ENCODE data around the gene DHRS7C. TPM values are rescaled to one million over a fixed set of nuclear protein-coding genes. Genes with fewer than 3 reads are reported as not detected.
"Not testable (repeated sequence)": the region's sequence is repeated elsewhere in the genome, so short reads cannot be mapped to it uniquely, and the experiment has no call there.

Gene DHRS7C
- polyA plus RNA-seq, 2 donors: 0.05 TPM; not detected in 1

DNA sequence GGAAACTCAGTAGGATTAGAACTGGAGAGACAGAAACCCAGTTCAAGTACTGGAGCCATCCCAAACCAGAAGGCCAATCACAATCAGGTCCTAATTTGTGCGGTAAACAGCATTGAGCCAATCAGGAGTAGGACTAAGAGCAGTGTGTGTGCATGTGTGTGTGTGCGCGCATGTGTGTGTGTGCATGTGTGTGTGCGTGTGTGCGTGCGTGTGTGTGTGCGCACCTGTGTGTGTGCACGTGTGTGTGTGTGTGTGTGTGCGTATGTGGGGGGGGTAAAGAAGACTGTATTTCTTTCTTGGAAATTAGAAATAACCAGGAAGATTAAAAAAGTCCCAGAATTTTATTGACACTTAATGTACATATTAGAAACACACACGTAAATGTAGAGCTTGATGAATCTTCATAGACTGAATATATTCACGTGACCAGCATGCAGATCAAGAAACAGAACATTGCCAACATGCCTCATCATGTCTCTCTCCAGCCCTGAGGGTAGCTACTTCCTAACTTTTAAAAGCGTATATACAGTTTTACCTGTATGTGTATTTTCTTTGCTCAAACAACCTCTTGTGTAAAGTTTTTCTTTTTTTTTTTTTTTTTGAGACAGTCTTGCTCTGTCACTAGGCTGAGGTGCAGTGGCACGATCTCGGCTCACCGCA is 919 bp upstream of the DHRS7C start:
- WGBS, 2 donors: 80 to 86% methylated on average over 15 of the region's 15 CpGs
- Histone ChIP-seq H3K4me3 (ENCODE audit: low read depth in 1 of 2, low read length in 2 of 2) (no peak overlapping the region), H3K27me3 (ENCODE audit: control insufficient read depth in 1 of 2, insufficient read depth in 2 of 2, low read length in 2 of 2) (no peaks in the 10 kb centered on the region), H3K9me3 (ENCODE audit: control insufficient read depth in 2 of 2, insufficient read depth in 1 of 2, low read depth in 1 of 2, low read length in 1 of 2) (no peaks in the 10 kb centered on the region), H3K36me3 (ENCODE audit: control insufficient read depth in 2 of 2, insufficient read depth in 2 of 2, low read length in 1 of 2) (no peaks in the 10 kb centered on the region), H3K4me1 (ENCODE audit: control insufficient read depth in 2 of 2, insufficient read depth in 2 of 2, low read length in 1 of 2) (no peaks in the 10 kb centered on the region), H3K27ac (ENCODE audit: low read depth in 2 of 2, low read length in 1 of 2) (no peak overlapping the region)

DNA sequence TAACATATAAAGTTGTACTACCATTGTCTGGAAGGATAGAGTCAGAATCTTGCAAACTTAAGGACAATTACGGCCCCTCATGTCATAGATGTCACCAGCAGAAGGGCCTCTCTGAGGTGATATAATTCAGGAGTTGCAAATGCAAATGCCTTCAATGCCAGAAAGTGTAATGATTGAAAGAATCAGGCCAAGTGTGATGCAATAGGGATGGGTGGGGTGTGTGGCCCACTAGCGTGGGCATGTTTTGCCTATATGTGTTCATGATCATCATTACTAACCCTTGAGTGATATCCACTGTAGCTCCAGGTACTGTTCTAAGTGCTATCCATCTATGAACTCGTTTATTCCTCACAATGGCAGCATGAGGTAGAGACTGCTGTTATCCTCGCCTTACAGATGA is 1.1 kb downstream of the DHRS7C start:
- no peak overlapping the region for H3K4me3 ChIP-seq (ENCODE audit: low read depth in 1 of 2, low read length in 2 of 2)
- WGBS, 2 donors: 61 to 75% methylated on average over 4 of the region's 4 CpGs

DNA sequence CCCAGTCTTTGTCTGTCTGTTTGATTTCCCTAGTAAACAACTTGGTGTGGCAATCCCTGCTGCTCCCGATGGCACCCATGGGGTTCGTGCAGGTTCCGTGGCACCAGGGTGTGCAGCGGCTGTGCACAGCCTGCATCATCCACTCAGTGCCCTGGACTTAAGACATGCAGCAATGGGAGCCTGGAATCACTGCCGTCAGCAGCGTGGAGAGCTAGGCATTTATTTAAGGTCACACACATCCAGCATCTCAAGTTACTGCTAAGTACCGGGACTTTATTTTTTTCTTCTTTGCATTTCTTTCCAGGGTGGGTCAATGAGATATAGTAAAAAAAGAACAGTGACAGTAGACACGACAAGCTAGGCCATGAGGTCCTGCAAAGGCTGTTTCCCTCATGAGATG is 2.8 kb downstream of the DHRS7C start:
- 77 to 81% methylated on average over 8 of the region's 8 CpGs for WGBS, 2 donors
- Histone ChIP-seq H3K27ac (ENCODE audit: low read depth in 2 of 2, low read length in 1 of 2) (no peak overlapping the region), H3K4me1 (ENCODE audit: control insufficient read depth in 2 of 2, insufficient read depth in 2 of 2, low read length in 1 of 2) (no peaks in the 10 kb centered on the region), H3K27me3 (ENCODE audit: control insufficient read depth in 1 of 2, insufficient read depth in 2 of 2, low read length in 2 of 2) (no peaks in the 10 kb centered on the region), H3K36me3 (ENCODE audit: control insufficient read depth in 2 of 2, insufficient read depth in 2 of 2, low read length in 1 of 2) (no peaks in the 10 kb centered on the region), H3K4me3 (ENCODE audit: low read depth in 1 of 2, low read length in 2 of 2) (no peak overlapping the region), H3K9me3 (ENCODE audit: control insufficient read depth in 2 of 2, insufficient read depth in 1 of 2, low read depth in 1 of 2, low read length in 1 of 2) (no peaks in the 10 kb centered on the region)

More for the DNA sequence above, 1.1 kb downstream of the DHRS7C start:
- Histone ChIP-seq H3K9me3 (ENCODE audit: control insufficient read depth in 2 of 2, insufficient read depth in 1 of 2, low read depth in 1 of 2, low read length in 1 of 2) (no peaks in the 10 kb centered on the region), H3K27ac (ENCODE audit: low read depth in 2 of 2, low read length in 1 of 2) (no peak overlapping the region), H3K27me3 (ENCODE audit: control insufficient read depth in 1 of 2, insufficient read depth in 2 of 2, low read length in 2 of 2) (no peaks in the 10 kb centered on the region), H3K36me3 (ENCODE audit: control insufficient read depth in 2 of 2, insufficient read depth in 2 of 2, low read length in 1 of 2) (no peaks in the 10 kb centered on the region), H3K4me1 (ENCODE audit: control insufficient read depth in 2 of 2, insufficient read depth in 2 of 2, low read length in 1 of 2) (no peaks in the 10 kb centered on the region)

DNA sequence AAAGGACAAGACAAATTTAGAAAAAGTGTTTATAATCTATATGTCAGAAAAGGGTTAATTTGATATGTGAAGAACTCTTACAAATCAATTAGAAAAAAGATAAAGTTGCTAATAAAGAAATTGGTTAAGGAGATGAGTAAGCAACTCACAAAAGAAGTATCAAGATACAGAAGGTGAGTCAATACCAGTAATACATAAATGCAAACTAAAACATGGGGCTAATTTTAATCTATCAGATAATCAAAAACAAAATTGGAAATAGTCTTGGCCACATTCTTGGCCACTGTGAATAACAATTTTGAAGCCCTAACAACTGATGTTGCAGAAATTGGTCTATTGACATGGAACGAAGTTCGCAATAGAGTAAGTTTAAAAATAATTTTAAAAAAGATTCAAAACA is 6.8 kb downstream of the DHRS7C start:
- 96% methylated on average over 2 of the region's 2 CpGs for WGBS, 2 donors
- no peak overlapping the region for H3K4me3 ChIP-seq (ENCODE audit: low read depth in 1 of 2, low read length in 2 of 2)
- no peak overlapping the region for H3K27ac ChIP-seq (ENCODE audit: low read depth in 2 of 2, low read length in 1 of 2)
- no peaks in the 10 kb centered on the region for H3K4me1 ChIP-seq (ENCODE audit: control insufficient read depth in 2 of 2, insufficient read depth in 2 of 2, low read length in 1 of 2)
- no peaks in the 10 kb centered on the region for H3K9me3 ChIP-seq (ENCODE audit: control insufficient read depth in 2 of 2, insufficient read depth in 1 of 2, low read depth in 1 of 2, low read length in 1 of 2)
- no peaks in the 10 kb centered on the region for H3K36me3 ChIP-seq (ENCODE audit: control insufficient read depth in 2 of 2, insufficient read depth in 2 of 2, low read length in 1 of 2)
- H3K27me3 ChIP-seq (ENCODE audit: control insufficient read depth in 1 of 2, insufficient read depth in 2 of 2, low read length in 2 of 2): no peaks in the 10 kb centered on the region

DNA sequence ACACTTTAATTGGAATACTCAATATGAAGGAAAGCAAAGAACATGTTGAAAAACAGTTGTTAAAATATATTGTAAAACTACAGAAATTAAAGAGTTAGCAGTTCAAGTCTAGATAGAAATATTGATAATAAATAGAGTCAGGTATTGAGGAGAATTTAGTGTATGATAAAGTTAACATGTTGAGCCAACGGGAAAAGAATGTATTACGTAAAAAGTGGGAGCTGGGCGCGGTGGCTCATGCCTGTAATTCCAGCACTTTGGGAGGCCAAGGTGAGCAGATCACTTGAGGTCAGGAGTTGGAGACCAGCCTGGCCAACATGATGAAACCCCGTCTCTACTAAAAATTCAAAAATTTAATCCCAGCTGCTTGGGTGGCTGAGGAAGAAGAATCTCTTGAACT is 7.9 kb downstream of the DHRS7C start:
- H3K27me3 ChIP-seq (ENCODE audit: control insufficient read depth in 1 of 2, insufficient read depth in 2 of 2, low read length in 2 of 2); H3K36me3 ChIP-seq (ENCODE audit: control insufficient read depth in 2 of 2, insufficient read depth in 2 of 2, low read length in 1 of 2); H3K9me3 ChIP-seq (ENCODE audit: control insufficient read depth in 2 of 2, insufficient read depth in 1 of 2, low read depth in 1 of 2, low read length in 1 of 2); H3K4me3 ChIP-seq (ENCODE audit: low read depth in 1 of 2, low read length in 2 of 2); H3K4me1 ChIP-seq (ENCODE audit: control insufficient read depth in 2 of 2, insufficient read depth in 2 of 2, low read length in 1 of 2); H3K27ac ChIP-seq (ENCODE audit: low read depth in 2 of 2, low read length in 1 of 2): not testable (repeated sequence)
- WGBS, 2 donors: 90 to 91% methylated on average over 5 of the region's 5 CpGs

DNA sequence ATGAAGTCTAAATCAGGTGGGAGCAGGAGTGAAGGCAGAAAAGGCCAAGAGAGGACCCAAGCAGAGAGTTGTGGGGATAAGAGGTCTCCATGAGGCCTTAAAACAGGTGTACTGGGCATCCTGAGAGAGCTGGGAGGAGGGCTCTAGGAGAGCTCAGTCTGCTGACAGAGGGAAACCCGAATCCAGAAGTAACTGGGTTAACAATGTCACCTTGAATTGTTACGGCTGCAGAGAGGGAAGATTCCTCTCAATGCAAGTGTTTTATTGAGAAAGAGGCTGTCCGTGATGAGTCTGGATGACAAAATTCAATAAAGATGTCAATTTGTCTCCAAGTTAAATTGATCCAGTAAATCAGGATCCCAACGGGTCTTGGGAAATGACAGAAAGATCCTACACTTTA is 8.3 kb downstream of the DHRS7C start:
- WGBS, 2 donors: 70 to 72% methylated on average over 4 of the region's 4 CpGs

DNA sequence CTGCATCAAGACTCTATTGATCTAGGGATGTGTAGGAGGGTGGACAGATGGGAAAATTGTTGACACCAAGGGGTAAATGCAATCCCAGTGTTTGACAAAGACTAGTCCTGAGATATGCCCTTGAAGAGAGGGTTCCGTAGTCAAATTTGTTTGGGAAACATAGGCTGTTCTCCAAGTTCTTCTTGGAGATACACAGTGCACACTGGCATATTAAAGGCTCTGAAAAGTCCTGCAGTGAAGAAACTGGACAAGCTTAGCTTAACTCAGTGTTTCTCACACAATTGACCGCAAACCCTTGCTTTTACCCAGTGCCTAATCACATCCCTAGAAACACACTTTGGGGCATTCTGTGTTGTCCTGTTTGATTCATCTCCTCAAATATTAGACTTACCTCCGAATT is 10.8 kb downstream of the DHRS7C start:
- Histone ChIP-seq H3K27ac (ENCODE audit: low read depth in 2 of 2, low read length in 1 of 2) (no peak overlapping the region), H3K9me3 (ENCODE audit: control insufficient read depth in 2 of 2, insufficient read depth in 1 of 2, low read depth in 1 of 2, low read length in 1 of 2) (no peaks in the 10 kb centered on the region), H3K27me3 (ENCODE audit: control insufficient read depth in 1 of 2, insufficient read depth in 2 of 2, low read length in 2 of 2) (no peaks in the 10 kb centered on the region), H3K4me3 (ENCODE audit: low read depth in 1 of 2, low read length in 2 of 2) (no peak overlapping the region), H3K36me3 (ENCODE audit: control insufficient read depth in 2 of 2, insufficient read depth in 2 of 2, low read length in 1 of 2) (no peaks in the 10 kb centered on the region), H3K4me1 (ENCODE audit: control insufficient read depth in 2 of 2, insufficient read depth in 2 of 2, low read length in 1 of 2) (no peaks in the 10 kb centered on the region)
- 78 to 87% methylated on average over 3 of the region's 3 CpGs for WGBS, 2 donors

More for the DNA sequence above, 8.3 kb downstream of the DHRS7C start:
- no peaks in the 10 kb centered on the region for H3K9me3 ChIP-seq (ENCODE audit: control insufficient read depth in 2 of 2, insufficient read depth in 1 of 2, low read depth in 1 of 2, low read length in 1 of 2)
- H3K36me3 ChIP-seq (ENCODE audit: control insufficient read depth in 2 of 2, insufficient read depth in 2 of 2, low read length in 1 of 2): no peaks in the 10 kb centered on the region
- H3K4me3 ChIP-seq (ENCODE audit: low read depth in 1 of 2, low read length in 2 of 2): no peak overlapping the region
- no peaks in the 10 kb centered on the region for H3K4me1 ChIP-seq (ENCODE audit: control insufficient read depth in 2 of 2, insufficient read depth in 2 of 2, low read length in 1 of 2)
- H3K27me3 ChIP-seq (ENCODE audit: control insufficient read depth in 1 of 2, insufficient read depth in 2 of 2, low read length in 2 of 2): no peaks in the 10 kb centered on the region
- no peak overlapping the region for H3K27ac ChIP-seq (ENCODE audit: low read depth in 2 of 2, low read length in 1 of 2)

DNA sequence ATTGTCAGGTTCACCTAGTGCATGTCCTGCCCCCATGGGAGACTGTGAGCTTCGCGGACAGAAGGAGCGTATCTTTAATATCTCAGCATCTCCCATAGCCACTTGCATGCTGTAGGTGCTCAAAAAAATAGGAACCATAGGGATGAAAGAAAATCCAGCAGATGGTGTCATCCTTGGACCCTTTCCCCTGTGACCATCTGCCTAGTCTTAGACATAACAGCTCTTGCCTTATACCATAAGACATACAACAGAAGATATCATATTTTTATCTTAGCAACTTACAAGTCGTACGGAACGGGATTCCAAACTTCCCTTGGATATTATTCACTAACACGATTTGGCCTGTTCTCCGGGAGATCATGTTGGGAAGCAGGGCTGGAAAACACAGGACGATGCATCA is 14.5 kb downstream of the DHRS7C start:
- no peaks in the 10 kb centered on the region for H3K9me3 ChIP-seq (ENCODE audit: control insufficient read depth in 2 of 2, insufficient read depth in 1 of 2, low read depth in 1 of 2, low read length in 1 of 2)
- no peaks in the 10 kb centered on the region for H3K27me3 ChIP-seq (ENCODE audit: control insufficient read depth in 1 of 2, insufficient read depth in 2 of 2, low read length in 2 of 2)
- no peak overlapping the region for H3K27ac ChIP-seq (ENCODE audit: low read depth in 2 of 2, low read length in 1 of 2)
- WGBS, 2 donors: 89 to 91% methylated on average over 9 of the region's 9 CpGs
- H3K4me3 ChIP-seq (ENCODE audit: low read depth in 1 of 2, low read length in 2 of 2): no peak overlapping the region
- no peaks in the 10 kb centered on the region for H3K36me3 ChIP-seq (ENCODE audit: control insufficient read depth in 2 of 2, insufficient read depth in 2 of 2, low read length in 1 of 2)
- H3K4me1 ChIP-seq (ENCODE audit: control insufficient read depth in 2 of 2, insufficient read depth in 2 of 2, low read length in 1 of 2): no peaks in the 10 kb centered on the region

DNA sequence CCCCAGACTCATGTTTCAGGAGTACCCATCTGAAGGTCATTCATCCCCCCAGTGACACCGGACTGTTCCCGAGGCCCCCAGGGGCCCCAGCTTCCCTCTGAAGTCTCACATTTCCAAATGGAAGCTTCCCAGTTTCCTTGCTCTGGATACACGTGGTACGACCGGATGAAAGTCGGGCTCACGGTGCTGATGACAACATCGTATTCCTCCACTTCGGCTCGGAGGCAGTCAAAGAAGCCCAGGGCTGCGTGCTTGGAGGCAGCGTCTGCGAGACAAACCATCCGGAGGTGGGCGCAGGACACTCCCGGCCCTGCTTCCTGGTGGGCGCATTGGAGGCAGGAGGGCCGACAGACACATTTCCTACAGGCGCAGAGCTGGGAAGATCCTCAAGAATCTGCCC is 18.7 kb downstream of the DHRS7C start:
- 76 to 81% methylated on average over 19 of the region's 19 CpGs for WGBS, 2 donors
- Histone ChIP-seq H3K27ac (ENCODE audit: low read depth in 2 of 2, low read length in 1 of 2) (no peak overlapping the region), H3K4me3 (ENCODE audit: low read depth in 1 of 2, low read length in 2 of 2) (no peak overlapping the region), H3K36me3 (ENCODE audit: control insufficient read depth in 2 of 2, insufficient read depth in 2 of 2, low read length in 1 of 2) (no peaks in the 10 kb centered on the region), H3K27me3 (ENCODE audit: control insufficient read depth in 1 of 2, insufficient read depth in 2 of 2, low read length in 2 of 2) (no peaks in the 10 kb centered on the region), H3K9me3 (ENCODE audit: control insufficient read depth in 2 of 2, insufficient read depth in 1 of 2, low read depth in 1 of 2, low read length in 1 of 2) (no peaks in the 10 kb centered on the region), H3K4me1 (ENCODE audit: control insufficient read depth in 2 of 2, insufficient read depth in 2 of 2, low read length in 1 of 2) (no peaks in the 10 kb centered on the region)

DNA sequence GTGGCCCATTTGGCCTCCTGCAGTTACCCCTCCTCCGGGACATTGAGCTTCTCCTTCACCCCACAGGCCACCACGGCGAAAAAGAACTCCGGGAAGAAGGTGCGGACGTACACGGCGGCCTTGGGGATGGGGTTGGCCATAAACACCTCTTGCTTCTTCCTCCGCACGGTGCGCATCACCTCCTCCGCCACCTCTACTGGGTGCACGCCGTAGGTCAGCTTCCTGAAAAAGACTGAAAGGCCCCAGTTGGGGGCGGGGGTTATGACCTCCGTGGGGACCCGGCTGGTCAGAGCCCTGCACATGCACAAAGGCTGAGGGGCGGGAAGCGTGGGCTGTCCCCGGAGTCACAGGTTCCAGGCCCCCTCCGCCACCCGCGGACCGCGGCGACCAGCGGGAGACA is 19.9 kb downstream of the DHRS7C start:
- WGBS, 2 donors: 92 to 94% methylated on average over 27 of the region's 27 CpGs
- Histone ChIP-seq H3K27me3 (ENCODE audit: control insufficient read depth in 1 of 2, insufficient read depth in 2 of 2, low read length in 2 of 2) (no peaks in the 10 kb centered on the region), H3K4me1 (ENCODE audit: control insufficient read depth in 2 of 2, insufficient read depth in 2 of 2, low read length in 1 of 2) (no peaks in the 10 kb centered on the region), H3K9me3 (ENCODE audit: control insufficient read depth in 2 of 2, insufficient read depth in 1 of 2, low read depth in 1 of 2, low read length in 1 of 2) (no peaks in the 10 kb centered on the region), H3K36me3 (ENCODE audit: control insufficient read depth in 2 of 2, insufficient read depth in 2 of 2, low read length in 1 of 2) (no peaks in the 10 kb centered on the region), H3K4me3 (ENCODE audit: low read depth in 1 of 2, low read length in 2 of 2) (no peak overlapping the region), H3K27ac (ENCODE audit: low read depth in 2 of 2, low read length in 1 of 2) (no peak overlapping the region)

Measured in esophagus (tissue), 2 donors.